H1 (cell line): ENCODE data around the gene WNT7A. TPM values are rescaled to one million over a fixed set of nuclear protein-coding genes. Genes with fewer than 3 reads are reported as not detected.

Experiments used
- CTCF ChIA-PET: fragments of 300-600 bp; sonication (Branson Sonifier 250); formaldehyde crosslinking; loops from one replicate; lab custom pipeline; 2021; ENCODE audit not compliant: partially characterized antibody; lab: Charles Lee
- POLR2A ChIA-PET: fragments of 300-600 bp; sonication (Branson Sonifier 250); formaldehyde crosslinking; loops from one replicate; lab custom pipeline; 2021; ENCODE audit warnings: inconsistent platforms; ENCODE audit not compliant: partially characterized antibody; lab: Charles Lee
- DNase-seq, 2 experiments: peaks; one replicate each; pipeline versions ENCODE4 v3.0.0 to v3.0.0-alpha.2; 2010 to 2022; ENCODE audit warnings: low spot score in 2 of 2, low read depth in 1 of 2, mixed read lengths in 1 of 2
- FAIRE-seq: peaks from 2 replicates; lab custom pipeline; 2011; peaks lifted over from hg19 to GRCh38; lab: Jason Lieb, UNC
- H2AFZ ChIP-seq: 2 replicates; pipeline ENCODE4 v1.8.1; 2012; ENCODE audit warnings: low read length, inconsistent platforms
- H2AK5ac ChIP-seq: 2 replicates; pipeline ENCODE4 v1.6.1; 2013; ENCODE audit warnings: low read depth, low read length
- H2BK120ac ChIP-seq: replicated peaks from 2 replicates; pipeline ENCODE3; 2013; ENCODE audit warnings: low read depth, low read length, inconsistent platforms
- H2BK12ac ChIP-seq: 2 replicates; pipeline ENCODE4 v1.6.1; 2013; ENCODE audit warnings: low read depth, low read length
- H2BK15ac ChIP-seq: 2 replicates; pipeline ENCODE4 v1.6.1; 2013; ENCODE audit warnings: low read length
- H2BK20ac ChIP-seq: 2 replicates; pipeline ENCODE4 v1.6.1; 2013; ENCODE audit warnings: low read length
- H2BK5ac ChIP-seq: 2 replicates; pipeline ENCODE4 v1.6.1; 2013; ENCODE audit warnings: low read depth, low read length
- H3K14ac ChIP-seq: 2 replicates; pipeline ENCODE4 v1.6.1; 2013; ENCODE audit warnings: inconsistent platforms; ENCODE audit not compliant: insufficient read length
- H3K18ac ChIP-seq: 2 replicates; pipeline ENCODE4 v1.6.1; 2013; ENCODE audit warnings: low read length; ENCODE audit errors: extremely low read depth
- H3K23ac ChIP-seq: 2 replicates; pipeline ENCODE4 v1.6.1; 2013; ENCODE audit warnings: inconsistent platforms; ENCODE audit not compliant: insufficient read length
- H3K23me2 ChIP-seq: 2 replicates; pipeline ENCODE4 v1.6.1; 2013; ENCODE audit warnings: low read depth, low read length
- H3K27ac ChIP-seq: 2 replicates; pipeline ENCODE4 v1.6.1; 2011; ENCODE audit warnings: low read depth, low read length, inconsistent platforms
- H3K27me3 ChIP-seq, 4 experiments: replicated peaks in 1 of 4; 1 replicate in 1 of 4; 2 replicates in 3 of 4; pipeline versions ENCODE4 v1.6.1 to v1.8.1; 2011 to 2013; ENCODE audit warnings: low read length in 3 of 4, mild to moderate bottlenecking in 3 of 4, inconsistent platforms in 2 of 4, mixed read lengths in 2 of 4, moderate library complexity in 1 of 4; ENCODE audit not compliant: control insufficient read depth in 3 of 4, insufficient read depth in 3 of 4; ENCODE audit errors: extremely low read depth in 1 of 4
- H3K36me3 ChIP-seq, 4 experiments: 2 replicates each; pipeline versions ENCODE4 v1.6.1 to v1.8.1; 2011 to 2013; ENCODE audit warnings: mild to moderate bottlenecking in 4 of 4, low read length in 3 of 4, moderate library complexity in 2 of 4, control low read depth in 1 of 4, inconsistent platforms in 1 of 4; ENCODE audit not compliant: insufficient read depth in 4 of 4, control insufficient read depth in 2 of 4
- H3K4ac ChIP-seq: replicated peaks from 2 replicates; pipeline ENCODE3; 2013; ENCODE audit warnings: low read length, low read depth, mixed read lengths, inconsistent platforms; ENCODE audit not compliant: insufficient read length
- H3K4me1 ChIP-seq, 4 experiments: replicated peaks in 1 of 4; 1 replicate in 1 of 4; 2 replicates in 3 of 4; pipeline versions ENCODE4 v1.6.1 to v1.8.1; 2011 to 2013; ENCODE audit warnings: low read length in 3 of 4, inconsistent platforms in 2 of 4, mixed read lengths in 1 of 4; ENCODE audit not compliant: insufficient read depth in 4 of 4, control insufficient read depth in 3 of 4
- H3K4me2 ChIP-seq, 2 experiments: 2 replicates each; pipeline versions ENCODE4 v1.6.1 to v1.8.1; 2011 to 2013; ENCODE audit warnings: low read depth in 2 of 2, low read length in 2 of 2, control low read depth in 1 of 2, inconsistent platforms in 1 of 2, mild to moderate bottlenecking in 1 of 2; ENCODE audit not compliant: insufficient read depth in 1 of 2
- H3K4me3 ChIP-seq, 4 experiments: fragments of 200-600, 300-600 bp in 1 of 4; sonication (generic), shearing (Covaris generic), sonication (Bioruptor Twin) in 1 of 4; 2 replicates each; pipeline versions ENCODE4 v1.5.1 to v1.8.1; 2011 to 2016; ENCODE audit warnings: low read length in 4 of 4, low read depth in 3 of 4, control low read depth in 2 of 4, inconsistent platforms in 2 of 4, mild to moderate bottlenecking in 2 of 4, mixed read lengths in 1 of 4, moderate library complexity in 1 of 4; ENCODE audit not compliant: insufficient read depth in 2 of 4; ENCODE audit errors: extremely low read depth in 1 of 4
- H3K56ac ChIP-seq: replicated peaks from 2 replicates; pipeline ENCODE3; 2013; ENCODE audit warnings: low read depth, mild to moderate bottlenecking, mixed read lengths, low read length, inconsistent platforms; ENCODE audit not compliant: insufficient read length
- H3K79me1 ChIP-seq: 2 replicates; pipeline ENCODE4 v1.6.1; 2013; ENCODE audit warnings: low read depth, low read length, control low read depth
- H3K79me2 ChIP-seq, 2 experiments: 2 replicates each; pipeline versions ENCODE4 v1.6.1 to v1.8.1; 2012 to 2013; ENCODE audit warnings: low read length in 2 of 2, mild to moderate bottlenecking in 2 of 2, inconsistent platforms in 1 of 2; ENCODE audit not compliant: insufficient read depth in 2 of 2, control insufficient read depth in 1 of 2
- H3K9ac ChIP-seq, 4 experiments: replicated peaks in 1 of 4; 1 replicate in 1 of 4; 2 replicates in 3 of 4; pipeline versions ENCODE4 v1.6.1 to v1.8.1; 2011 to 2013; ENCODE audit warnings: low read depth in 3 of 4, low read length in 3 of 4, control low read depth in 2 of 4, mild to moderate bottlenecking in 2 of 4, moderate library complexity in 2 of 4, inconsistent platforms in 1 of 4; ENCODE audit errors: extremely low read depth in 1 of 4
- H3K9me3 ChIP-seq, 2 experiments: 2 replicates each; pipeline versions ENCODE4 v1.6.1 to v1.8.1; 2012 to 2013; ENCODE audit warnings: mild to moderate bottlenecking in 2 of 2, moderate library complexity in 2 of 2, control low read depth in 1 of 2, inconsistent platforms in 1 of 2, low read depth in 1 of 2, low read length in 1 of 2, mixed read lengths in 1 of 2; ENCODE audit not compliant: insufficient read depth in 2 of 2
- H4K20me1 ChIP-seq, 2 experiments: replicated peaks in 1 of 2; 2 replicates each; pipeline versions ENCODE3 to v1.8.1; 2011 to 2013; ENCODE audit warnings: inconsistent platforms in 2 of 2, low read length in 2 of 2, mild to moderate bottlenecking in 1 of 2; ENCODE audit not compliant: insufficient read depth in 2 of 2, control insufficient read depth in 1 of 2
- H4K5ac ChIP-seq: 2 replicates; pipeline ENCODE4 v1.6.1; 2013; ENCODE audit warnings: low read length, low read depth, mixed read lengths, inconsistent platforms; ENCODE audit not compliant: insufficient read length
- H4K8ac ChIP-seq: 2 replicates; pipeline ENCODE4 v1.8.0; 2013; ENCODE audit warnings: mild to moderate bottlenecking, moderate library complexity, low read length, inconsistent platforms; ENCODE audit not compliant: insufficient read depth; ENCODE audit errors: extremely low read depth
- H4K91ac ChIP-seq: replicated peaks from 2 replicates; pipeline ENCODE3; 2013; ENCODE audit warnings: low read length, mixed read lengths, inconsistent platforms; ENCODE audit not compliant: insufficient read length
- ATF2 ChIP-seq: IDR thresholded peaks from 2 replicates; pipeline ENCODE4 v1.6.1; 2012; ENCODE audit warnings: low read length, inconsistent platforms
- ATF3 ChIP-seq: IDR thresholded peaks from 2 replicates; pipeline ENCODE4 v1.6.1; 2011; ENCODE audit warnings: low read depth, mild to moderate bottlenecking, low read length; ENCODE audit not compliant: insufficient read depth
- GABPA ChIP-seq: IDR thresholded peaks from 2 replicates; pipeline ENCODE4 v1.6.1; 2011; ENCODE audit warnings: mild to moderate bottlenecking, low read length, moderate library complexity, borderline replicate concordance; ENCODE audit not compliant: insufficient read depth
- NANOG ChIP-seq: IDR thresholded peaks from 2 replicates; pipeline ENCODE4 v1.6.1; 2011; ENCODE audit warnings: low read length, low read depth, mild to moderate bottlenecking, inconsistent platforms; ENCODE audit not compliant: insufficient read depth, poor library complexity, severe bottlenecking
- POLR2AphosphoS5 ChIP-seq: IDR thresholded peaks from 2 replicates; pipeline ENCODE4 v1.6.1; 2011; ENCODE audit warnings: low read depth, low read length
- RAD21 ChIP-seq, 2 experiments: IDR thresholded peaks in 1 of 2; conservative IDR thresholded peaks in 1 of 2; 2 replicates each; pipeline ENCODE4 v1.6.1; 2011; ENCODE audit warnings: low read depth in 2 of 2, low read length in 2 of 2, improper control_type of control experiment in 1 of 2, inconsistent platforms in 1 of 2, mild to moderate bottlenecking in 1 of 2, moderate library complexity in 1 of 2
- SP1 ChIP-seq: IDR thresholded peaks from 2 replicates; pipeline ENCODE4 v1.6.1; 2011; ENCODE audit warnings: low read depth, low read length
- SP2 ChIP-seq: IDR thresholded peaks from 2 replicates; pipeline ENCODE4 v1.6.1; 2012; ENCODE audit warnings: mild to moderate bottlenecking, low read length, inconsistent platforms
- SUZ12 ChIP-seq: fragments of 200-600 bp; sonication (generic); IDR thresholded peaks from 2 replicates; pipeline ENCODE4 v1.6.1; 2012; ENCODE audit warnings: mild to moderate bottlenecking, inconsistent platforms, low read length, moderate library complexity, mixed read lengths
- YY1 ChIP-seq: IDR thresholded peaks from 2 replicates; pipeline ENCODE4 v1.6.1; 2011; ENCODE audit warnings: low read depth, mild to moderate bottlenecking, low read length
- WGBS, 2 experiments: shearing (Covaris generic) in 1 of 2; methylation state at CpG; one replicate each; pipeline versions ENCODE4 v1.1.6 to v1.1.7; 2013 to 2015; ENCODE audit warnings: low lambda C conversion rate in 2 of 2, mixed read lengths in 2 of 2, inconsistent platforms in 1 of 2, low coverage in 1 of 2, missing lambda C conversion rate in 1 of 2; ENCODE audit not compliant: insufficient replicate concordance in 2 of 2, insufficient coverage in 1 of 2, insufficient read length in 1 of 2; ENCODE audit errors: extremely low coverage in 1 of 2, missing lambda C conversion rate in 1 of 2; 5-methylcytosine and 5-hydroxymethylcytosine counted together
- polyA plus RNA-seq, 7 experiments: library from polyadenylated mRNA; depleted of rRNA in 3 of 7; stranded (reverse) in 5 of 7; unstranded in 2 of 7; fragments of >200 nt in 5 of 7; fragments of 200-250 nt in 2 of 7; gene quantifications; 1 replicate in 5 of 7; 2 replicates in 1 of 7; 4 replicates in 1 of 7; pipeline versions ENCODE4 v1.2.1 to v1.2.3, GENCODE V29; 2011 to 2013; ENCODE audit warnings: missing spikeins in 2 of 7, mixed read lengths in 2 of 7
- total RNA-seq: library from RNA; stranded (reverse); fragmentation: NEBNext Ultra II Directional; extraction: Animal tissue kit (Norgen Biotek cat#: 25700); gene quantifications from 2 replicates; pipeline ENCODE4 v1.2.1, GENCODE V29; 2021

The WNT7A gene
- total and polyA plus RNA-seq, 2 of the 8 experiments (the other 6 are each of a cell fraction or from before 2014, with no cell fraction given): 0.02 TPM; not detected in 1

GRCh38 chr3:13798401-13798800, 81.5 kb downstream of the WNT7A start:
- no peaks in the 10 kb centered on the region for H3K9me3 ChIP-seq
- H4K20me1 ChIP-seq: no peaks in the 10 kb centered on the region
- H3K56ac ChIP-seq: no peak overlapping the region
- H3K23me2 ChIP-seq: no peaks in the 10 kb centered on the region
- no peak overlapping the region for H2BK20ac ChIP-seq
- peaks cover 0 to 3% (median 0%) of the 10 kb centered on the region in 4 experiments; a peak in 2 of 7 replicates for H3K4me1 ChIP-seq
- no peak overlapping the region for H3K4me3 ChIP-seq
- H4K91ac ChIP-seq: no peak overlapping the region
- H3K36me3 ChIP-seq: no peaks in the 10 kb centered on the region
- POLR2A ChIA-PET: no interaction called here
- H3K27ac ChIP-seq: no peak overlapping the region
- no peaks in the 10 kb centered on the region for H3K79me1 ChIP-seq
- no peak overlapping the region for H3K4me2 ChIP-seq
- DNase-seq (no peak), FAIRE-seq (no peak)
- H2AK5ac ChIP-seq: no peak overlapping the region
- 92% methylated on average over 10 of the region's 11 CpGs; no CpG with 5 or more reads in 1 of the 2 experiments for WGBS, 2 experiments
- CTCF ChIA-PET: interaction anchor here (1.2 to 2.6 kb wide), 2 partner anchors 82 to 125 kb away, joined by 3 to 8 read pairs; partner anchors contain the start of gene WNT7A
- H4K5ac ChIP-seq: no peak overlapping the region
- no peak overlapping the region for H2BK12ac ChIP-seq
- no peak overlapping the region for H2BK15ac ChIP-seq
- no peak overlapping the region for H2BK5ac ChIP-seq
- no peak overlapping the region for H3K9ac ChIP-seq
- no peak overlapping the region for H2BK120ac ChIP-seq
- no peak overlapping the region for H3K4ac ChIP-seq
- H3K79me2 ChIP-seq: no peaks in the 10 kb centered on the region
- H2AFZ ChIP-seq: no peak overlapping the region
- no peak overlapping the region for H3K14ac ChIP-seq
- no peak overlapping the region for H3K23ac ChIP-seq
- no peak overlapping the region for H4K8ac ChIP-seq
- H3K18ac ChIP-seq: no peak overlapping the region
- no peaks in the 10 kb centered on the region for H3K27me3 ChIP-seq
- TF ChIP-seq ATF2 (no peak), POLR2AphosphoS5 (no peak), SP1 (no peak), YY1 (no peak), GABPA (no peak), NANOG (no peak), SP2 (no peak), ATF3 (no peak), RAD21 (IDR thresholded peaks at IDR 0.05 in 1 of 2, conservative IDR thresholded peaks at IDR 0.05 in 1 of 2; ENCODE audit: low read depth in 2 of 2, low read length in 2 of 2) (no peak), SUZ12 (no peak)
